Endodermal cell (in vitro differentiated cells): ENCODE results near the gene CHN2. TPM values are rescaled to one million over a fixed set of nuclear protein-coding genes. Genes with fewer than 3 reads are reported as not detected.

Experiments used
- DNase-seq: peaks from one replicate; pipeline ENCODE4 v3.0.0-alpha.2; 2017
- H3K27ac ChIP-seq: 2 replicates; pipeline ENCODE4 v1.5.1; 2013; ENCODE audit warnings: mild to moderate bottlenecking, low read depth, low read length, moderate library complexity
- H3K27me3 ChIP-seq: 2 replicates; pipeline ENCODE4 v1.6.1; 2013; ENCODE audit warnings: mild to moderate bottlenecking, low read length, moderate library complexity; ENCODE audit not compliant: insufficient read depth, control insufficient read depth, poor library complexity, severe bottlenecking
- H3K36me3 ChIP-seq: 2 replicates; pipeline ENCODE4 v1.7.0; 2013; ENCODE audit warnings: mild to moderate bottlenecking, low read length, moderate library complexity; ENCODE audit not compliant: control insufficient read depth, insufficient read depth
- H3K4me1 ChIP-seq: one replicate; pipeline ENCODE4 v1.7.0; 2013; ENCODE audit warnings: low read length; ENCODE audit not compliant: control insufficient read depth, insufficient read depth
- H3K4me3 ChIP-seq: 2 replicates; pipeline ENCODE4 v1.5.1; 2013; ENCODE audit warnings: mild to moderate bottlenecking, low read length, moderate library complexity
- H3K9ac ChIP-seq: 2 replicates; pipeline ENCODE4 v1.6.1; 2013; ENCODE audit warnings: mild to moderate bottlenecking, low read length, moderate library complexity; ENCODE audit not compliant: poor library complexity, severe bottlenecking; ENCODE audit errors: extremely low read depth
- H3K9me3 ChIP-seq: 2 replicates; pipeline ENCODE4 v1.6.1; 2013; ENCODE audit warnings: mild to moderate bottlenecking, low read length, moderate library complexity; ENCODE audit not compliant: control insufficient read depth
- H3K27ac Mint-ChIP-seq: 2 replicates; pipeline ENCODE4 v1.8.0; 2020; ENCODE audit warnings: mixed read lengths
- H3K27me3 Mint-ChIP-seq: 2 replicates; pipeline ENCODE4 v1.8.0; 2021; ENCODE audit warnings: mild to moderate bottlenecking, mixed read lengths; ENCODE audit not compliant: insufficient read depth
- H3K36me3 Mint-ChIP-seq: 2 replicates; pipeline ENCODE4 v1.8.0; 2020; ENCODE audit warnings: low read depth, mixed read lengths
- H3K4me1 Mint-ChIP-seq: 2 replicates; pipeline ENCODE4 v1.8.0; 2020; ENCODE audit warnings: mixed read lengths
- H3K4me3 Mint-ChIP-seq: 2 replicates; pipeline ENCODE4 v1.8.0; 2020; ENCODE audit warnings: mild to moderate bottlenecking, moderate library complexity, mixed read lengths
- H3K9me3 Mint-ChIP-seq: 2 replicates; pipeline ENCODE4 v1.8.0; 2020; ENCODE audit warnings: mild to moderate bottlenecking, mixed read lengths
- CTCF ChIP-seq: fragments of 200-600 bp; sonication (generic); conservative IDR thresholded peaks from 2 replicates; pipeline ENCODE4 v1.5.0; 2021; ENCODE audit warnings: antibody characterized with exemption, mild to moderate bottlenecking
- WGBS, 2 experiments: methylation state at CpG; one replicate each; pipeline versions ENCODE4 v1.1.5 to v1.1.7; 2013; ENCODE audit warnings: missing lambda C conversion rate in 2 of 2, mixed read lengths in 1 of 2; ENCODE audit not compliant: insufficient coverage in 1 of 2, insufficient read length in 1 of 2; 5-methylcytosine and 5-hydroxymethylcytosine counted together
- total RNA-seq, 2 donors: library from RNA; stranded (reverse); fragmentation: NEBNext Ultra II Directional in 1 of 2; extraction: Animal tissue kit (Norgen Biotek cat#: 25700) in 1 of 2; gene quantifications; 2 replicates in 1 of 2; 3 replicates in 1 of 2; pipeline ENCODE4 v1.2.1, GENCODE V29; 2021

The CHN2 gene
- total RNA-seq, 2 donors from 2014 or later, result 14.0 to 14.1 TPM

- no peaks in the 10 kb centered on the region for H3K9me3 ChIP-seq
- Mint-ChIP-seq H3K9me3 (no peaks in the 10 kb centered on the region), H3K36me3 (no peaks in the 10 kb centered on the region), H3K4me1 (no peaks in the 10 kb centered on the region), H3K27me3 (no peaks in the 10 kb centered on the region), H3K4me3 (no peak overlapping the region), H3K27ac (no peak overlapping the region)
- no peak for TF ChIP-seq CTCF
- no peak overlapping the region for H3K4me3 ChIP-seq
- H3K27me3 ChIP-seq, result no peaks in the 10 kb centered on the region
- no peaks in the 10 kb centered on the region for H3K4me1 ChIP-seq
- no peak overlapping the region for H3K27ac ChIP-seq
- no peak for DNase-seq
- H3K9ac ChIP-seq, result no peak overlapping the region
- no peaks in the 10 kb centered on the region for H3K36me3 ChIP-seq
Observed at GRCh38 chr7:29435167-29435566, 240.6 kb downstream of the CHN2 start.

- H3K27ac Mint-ChIP-seq, result no peak overlapping the region
- no peaks in the 10 kb centered on the region for H3K4me1 ChIP-seq
- H3K36me3 ChIP-seq, result no peaks in the 10 kb centered on the region
- no peaks in the 10 kb centered on the region for H3K36me3 Mint-ChIP-seq
- no peak overlapping the region for H3K27ac ChIP-seq
- TF ChIP-seq CTCF, result no peak
- no peak for DNase-seq
- 90% methylated on average over 3 of the region's 3 CpGs; no CpG with 5 or more reads in 1 of the 2 experiments for WGBS, 2 experiments
- H3K27me3 Mint-ChIP-seq, result no peaks in the 10 kb centered on the region
- no peaks in the 10 kb centered on the region for H3K27me3 ChIP-seq
- H3K4me1 Mint-ChIP-seq, result no peaks in the 10 kb centered on the region
- H3K9ac ChIP-seq, result no peak overlapping the region
- no peak overlapping the region for H3K4me3 ChIP-seq
- H3K4me3 Mint-ChIP-seq, result no peak overlapping the region
- H3K9me3 Mint-ChIP-seq, result no peaks in the 10 kb centered on the region
- no peaks in the 10 kb centered on the region for H3K9me3 ChIP-seq
Observed at GRCh38 chr7:29435902-29436301, 241.3 kb downstream of the CHN2 start.

- Mint-ChIP-seq H3K4me3 (no peak overlapping the region), H3K27ac (no peak overlapping the region), H3K36me3 (no peaks in the 10 kb centered on the region), H3K9me3 (no peaks in the 10 kb centered on the region), H3K27me3 (no peaks in the 10 kb centered on the region), H3K4me1 (peaks cover 40% of the 10 kb centered on the region)
- DNase-seq, result peak; percentile 72
- H3K4me3 ChIP-seq, result peak overlapping the region; percentile 11
- H3K27ac ChIP-seq, result no peak overlapping the region
- H3K9me3 ChIP-seq, result no peaks in the 10 kb centered on the region
- no peak overlapping the region for H3K9ac ChIP-seq
- no peak for TF ChIP-seq CTCF
- no peaks in the 10 kb centered on the region for H3K27me3 ChIP-seq
- WGBS, 2 experiments, result 36 to 71% methylated on average over 1 to 3 of the region's 3 CpGs
- peaks cover 20% of the 10 kb centered on the region for H3K4me1 ChIP-seq
- H3K36me3 ChIP-seq, result no peaks in the 10 kb centered on the region
Observed at GRCh38 chr7:29442146-29442545, 247.6 kb downstream of the CHN2 start.
